OCI-LY7 (cell line): ENCODE results near the gene MTCL1. TPM values are rescaled to one million over a fixed set of nuclear protein-coding genes. Genes with fewer than 3 reads are reported as not detected.

Experiments
- BruUV-seq: library from RNA; stranded (reverse); fragments of 400-500 nt; replicated peaks from 2 replicates; lab custom pipeline; 2021; lab: Mats Ljungman, UMichigan
- CTCF ChIA-PET: fragments of 300-600 bp; sonication (Branson Sonifier 250); formaldehyde crosslinking; loops from one replicate; lab custom pipeline; 2022; ENCODE audit warnings: antibody characterized with exemption; ENCODE audit not compliant: unreplicated experiment; lab: Charles Lee
- POLR2A ChIA-PET: fragments of 300-600 bp; sonication (Branson Sonifier 250); formaldehyde crosslinking; loops from one replicate; lab custom pipeline; 2022; ENCODE audit warnings: antibody characterized with exemption; lab: Charles Lee
- DNase-seq: peaks from one replicate; pipeline ENCODE4 v3.0.0-alpha.2; 2015; ENCODE audit warnings: low spot score
- H2AFZ ChIP-seq: fragments of 200-600 bp; sonication (generic), shearing (Covaris generic); 2 replicates; pipeline ENCODE4 v1.6.1; 2014; ENCODE audit warnings: mild to moderate bottlenecking, antibody characterized with exemption, low read length, moderate library complexity
- H3K27ac ChIP-seq: fragments of 200-600 bp; sonication (generic); 2 replicates; pipeline ENCODE4 v1.5.1; 2014; ENCODE audit warnings: mixed run types, low read depth, mild to moderate bottlenecking, moderate library complexity, low read length, inconsistent platforms; ENCODE audit not compliant: poor library complexity, severe bottlenecking
- H3K36me3 ChIP-seq: fragments of 200-600 bp; sonication (generic); 2 replicates; pipeline ENCODE4 v1.6.1; 2014; ENCODE audit warnings: mild to moderate bottlenecking, antibody characterized with exemption, low read length, moderate library complexity, mixed read lengths; ENCODE audit not compliant: insufficient read depth
- H3K4me1 ChIP-seq: fragments of 200-600 bp; sonication (generic); 2 replicates; pipeline ENCODE4 v1.5.1; 2014; ENCODE audit warnings: mild to moderate bottlenecking, low read length; ENCODE audit not compliant: insufficient read depth, poor library complexity, severe bottlenecking
- H3K4me2 ChIP-seq: fragments of 200-600 bp; sonication (generic); 2 replicates; pipeline ENCODE4 v1.6.1; 2014; ENCODE audit warnings: mild to moderate bottlenecking, low read length
- H3K4me3 ChIP-seq: fragments of 200-600 bp; sonication (generic); 2 replicates; pipeline ENCODE4 v1.5.1; 2014; ENCODE audit warnings: mild to moderate bottlenecking, low read depth, low read length; ENCODE audit not compliant: poor library complexity, severe bottlenecking
- H3K79me2 ChIP-seq: fragments of 200-600 bp; sonication (generic); 2 replicates; pipeline ENCODE4 v1.6.1; 2016; ENCODE audit warnings: low read depth, mild to moderate bottlenecking, low read length, moderate library complexity, mixed read lengths; ENCODE audit not compliant: insufficient read depth
- H3K9me2 ChIP-seq: fragments of 200-600 bp; sonication (generic); 2 replicates; pipeline ENCODE4 v1.6.1; 2016; ENCODE audit warnings: mild to moderate bottlenecking, low read length, mixed read lengths; ENCODE audit not compliant: insufficient read depth
- H3K9me3 ChIP-seq: fragments of 200-600 bp; sonication (generic); 2 replicates; pipeline ENCODE4 v1.6.1; 2014; ENCODE audit warnings: mild to moderate bottlenecking, mixed run types, low read length, mixed read lengths
- H4K20me1 ChIP-seq: fragments of 200-600 bp; sonication (generic); 2 replicates; pipeline ENCODE4 v1.6.1; 2014; ENCODE audit warnings: mild to moderate bottlenecking, antibody characterized with exemption, low read length, moderate library complexity, mixed read lengths; ENCODE audit not compliant: insufficient read depth
- CTCF ChIP-seq: fragments of 200-600 bp; sonication (generic); conservative IDR thresholded peaks from 2 replicates; pipeline ENCODE4 v1.5.1; 2014; ENCODE audit warnings: mild to moderate bottlenecking, antibody characterized with exemption, low read length, moderate library complexity, mixed read lengths
- EZH2phosphoT487 ChIP-seq: fragments of 200-600 bp; sonication (generic); IDR thresholded peaks from 2 replicates; pipeline ENCODE4 v1.6.1; 2018; ENCODE audit warnings: low read depth, borderline replicate concordance, mild to moderate bottlenecking, mixed run types, antibody characterized with exemption, low read length, moderate library complexity, mixed read lengths
- intact Hi-C: fragments of 100-400 bp; cut with micrococcal nuclease; formaldehyde crosslinking; loops from one replicate; pipeline ENCODE4 v1.10.0; 2022; ENCODE audit not compliant: unreplicated experiment
- total RNA-seq, 2 experiments: library from RNA; depleted of rRNA in 1 of 2; stranded (reverse); fragments of >200 nt in 1 of 2; shearing (Covaris generic) in 1 of 2; gene quantifications; 2 replicates each; pipeline ENCODE4 v1.2.3, GENCODE V29; 2014 to 2022

The MTCL1 gene
- total RNA-seq, 2 experiments from 2014 or later, result 96.8 to 159 TPM

GRCh38 chr18:8730080-8730827, 24.9 kb downstream of the MTCL1 start:
- POLR2A ChIA-PET, result interaction anchor here (0.7 to 6.7 kb wide), 6 partner anchors 9 to 248 kb away, joined by 3 to 53 read pairs (median 4); no protein-coding TSS in a partner anchor
- H3K27ac ChIP-seq, result no peak overlapping the region
- no peak for DNase-seq
- CTCF ChIA-PET, result no interaction called here
- no TSS peak for BruUV-seq
- no peaks in the 10 kb centered on the region for H4K20me1 ChIP-seq
- H3K9me2 ChIP-seq, result no peaks in the 10 kb centered on the region
- peaks cover 8% of the 10 kb centered on the region; the same call in 1 of the 2 replicates for H3K9me3 ChIP-seq
- TF ChIP-seq CTCF, result no peak
- TF ChIP-seq EZH2phosphoT487, result no peak
- H3K79me2 ChIP-seq, result peaks cover 49% of the 10 kb centered on the region
- peaks cover 92% of the 10 kb centered on the region for H3K36me3 ChIP-seq
- H3K4me3 ChIP-seq, result no peak overlapping the region
- no peak overlapping the region for H2AFZ ChIP-seq
- intact Hi-C loops, result no loop called here
- H3K4me1 ChIP-seq, result peaks cover 41% of the 10 kb centered on the region
- no peak overlapping the region for H3K4me2 ChIP-seq

GRCh38 chr18:8732442-8733360, 27.3 kb downstream of the MTCL1 start:
- H3K9me2 ChIP-seq, result no peaks in the 10 kb centered on the region
- H3K4me2 ChIP-seq, result no peak overlapping the region
- H3K9me3 ChIP-seq, result no peaks in the 10 kb centered on the region
- TF ChIP-seq CTCF (no peak), EZH2phosphoT487 (no peak)
- H3K36me3 ChIP-seq, result peaks cover 95% of the 10 kb centered on the region
- CTCF ChIA-PET, result no interaction called here
- H3K4me3 ChIP-seq, result no peak overlapping the region
- DNase-seq, result no peak
- H3K4me1 ChIP-seq, result peaks cover 18% of the 10 kb centered on the region
- H3K27ac ChIP-seq, result no peak overlapping the region
- peaks cover 35% of the 10 kb centered on the region for H3K79me2 ChIP-seq
- no peaks in the 10 kb centered on the region for H4K20me1 ChIP-seq
- H2AFZ ChIP-seq, result no peak overlapping the region
- intact Hi-C loops, result no loop called here
- BruUV-seq, result no TSS peak
- POLR2A ChIA-PET, result no interaction called here
